ENCODE data around the gene INTS15.

Gene INTS15

GRCh38 chr7:6589829-6590644 is at the start of gene INTS15:
Gene INTS15 (plus strand): TSS chr7:6590021. CDS start chr7:6590284, 263 bp downstream.
- H3K27ac ChIP-seq (ENCODE audit: low read length): peak within 1 kb of the TSS; percentile 90
- peaks cover 29% of the 10 kb centered on the region for H3K4me1 ChIP-seq (ENCODE audit: insufficient read depth, low read length)
- H3K9me3 ChIP-seq (ENCODE audit: insufficient read depth, low read length, severe bottlenecking): no peaks in the 10 kb centered on the region
- peak; percentile 80 for DNase-seq
- peaks cover 62% of the 10 kb centered on the region for H3K36me3 ChIP-seq (ENCODE audit: insufficient read depth, low read length)
- H2AFZ ChIP-seq (ENCODE audit: low read depth, low read length): peak within 1 kb of the TSS; percentile 96
- H3K4me2 ChIP-seq (ENCODE audit: insufficient read depth, low read length): peak within 1 kb of the TSS; percentile 76
- peaks cover 37% of the 10 kb centered on the region for H3K79me2 ChIP-seq (ENCODE audit: insufficient read depth, low read length)
- H3K9ac ChIP-seq (ENCODE audit: low read depth, low read length): peak within 1 kb of the TSS; percentile 92
- no peak for TF ChIP-seq EZH2 (IDR thresholded peaks at IDR 0.05; ENCODE audit: borderline replicate concordance, low read depth, low read length, severe bottlenecking)
- TF ChIP-seq, protein P1, sequence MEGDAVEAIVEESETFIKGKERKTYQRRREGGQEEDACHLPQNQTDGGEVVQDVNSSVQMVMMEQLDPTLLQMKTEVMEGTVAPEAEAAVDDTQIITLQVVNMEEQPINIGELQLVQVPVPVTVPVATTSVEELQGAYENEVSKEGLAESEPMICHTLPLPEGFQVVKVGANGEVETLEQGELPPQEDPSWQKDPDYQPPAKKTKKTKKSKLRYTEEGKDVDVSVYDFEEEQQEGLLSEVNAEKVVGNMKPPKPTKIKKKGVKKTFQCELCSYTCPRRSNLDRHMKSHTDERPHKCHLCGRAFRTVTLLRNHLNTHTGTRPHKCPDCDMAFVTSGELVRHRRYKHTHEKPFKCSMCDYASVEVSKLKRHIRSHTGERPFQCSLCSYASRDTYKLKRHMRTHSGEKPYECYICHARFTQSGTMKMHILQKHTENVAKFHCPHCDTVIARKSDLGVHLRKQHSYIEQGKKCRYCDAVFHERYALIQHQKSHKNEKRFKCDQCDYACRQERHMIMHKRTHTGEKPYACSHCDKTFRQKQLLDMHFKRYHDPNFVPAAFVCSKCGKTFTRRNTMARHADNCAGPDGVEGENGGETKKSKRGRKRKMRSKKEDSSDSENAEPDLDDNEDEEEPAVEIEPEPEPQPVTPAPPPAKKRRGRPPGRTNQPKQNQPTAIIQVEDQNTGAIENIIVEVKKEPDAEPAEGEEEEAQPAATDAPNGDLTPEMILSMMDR (IDR thresholded peaks at IDR 0.05; ENCODE audit: borderline replicate concordance, extremely low read depth, low read length, poor library complexity, severe bottlenecking): peak; percentile 83
- no peaks in the 10 kb centered on the region for H3K27me3 ChIP-seq (ENCODE audit: insufficient read depth, low read length, poor library complexity)
- H4K20me1 ChIP-seq (ENCODE audit: insufficient read depth, low read length): peaks cover 18% of the 10 kb centered on the region; the same call in 1 of the 2 replicates
- peak within 1 kb of the TSS; percentile 76 to 99 for H3K4me3 ChIP-seq (ENCODE audit: low read depth in 1 of 2, low read length in 2 of 2)
- ATAC-seq (ENCODE audit: insufficient read depth, low read depth): peak; percentile 86

- Histone ChIP-seq H3K79me2 (ENCODE audit: insufficient read depth, low read length) (no peaks in the 10 kb centered on the region), H4K20me1 (ENCODE audit: insufficient read depth, low read length) (no peaks in the 10 kb centered on the region), H2AFZ (ENCODE audit: low read depth, low read length) (no peak overlapping the region), H3K27ac (ENCODE audit: low read length) (no peak overlapping the region), H3K4me1 (ENCODE audit: insufficient read depth, low read length) (peaks cover 4% of the 10 kb centered on the region), H3K9ac (ENCODE audit: low read depth, low read length) (no peak overlapping the region), H3K4me3 (ENCODE audit: low read depth in 1 of 2, low read length in 2 of 2) (no peak overlapping the region), H3K27me3 (ENCODE audit: insufficient read depth, low read length, poor library complexity) (peaks cover 3% of the 10 kb centered on the region), H3K4me2 (ENCODE audit: insufficient read depth, low read length) (no peak overlapping the region), H3K9me3 (ENCODE audit: insufficient read depth, low read length, severe bottlenecking) (no peaks in the 10 kb centered on the region), H3K36me3 (ENCODE audit: insufficient read depth, low read length) (no peaks in the 10 kb centered on the region)
- TF ChIP-seq EZH2 (IDR thresholded peaks at IDR 0.05; ENCODE audit: borderline replicate concordance, low read depth, low read length, severe bottlenecking): no peak
- TF ChIP-seq, protein P1 (IDR thresholded peaks at IDR 0.05; ENCODE audit: borderline replicate concordance, extremely low read depth, low read length, poor library complexity, severe bottlenecking): no peak
- ATAC-seq (ENCODE audit: insufficient read depth, low read depth) (no peak), DNase-seq (no peak)
Observed at GRCh38 chr7:6542368-6542767, 47.5 kb upstream of the INTS15 start.

GRCh38 chr7:6545398-6546126 is 44.3 kb upstream of the INTS15 start:
- no peak overlapping the region for H3K27ac ChIP-seq (ENCODE audit: low read length)
- no peaks in the 10 kb centered on the region for H3K36me3 ChIP-seq (ENCODE audit: insufficient read depth, low read length)
- peak; percentile 52; the same call in 2 of the 3 replicates for ATAC-seq (ENCODE audit: insufficient read depth, low read depth)
- peak; percentile 30 for DNase-seq
- no peaks in the 10 kb centered on the region for H3K9me3 ChIP-seq (ENCODE audit: insufficient read depth, low read length, severe bottlenecking)
- no peak for TF ChIP-seq EZH2 (IDR thresholded peaks at IDR 0.05; ENCODE audit: borderline replicate concordance, low read depth, low read length, severe bottlenecking)
- TF ChIP-seq, protein P1 (IDR thresholded peaks at IDR 0.05; ENCODE audit: borderline replicate concordance, extremely low read depth, low read length, poor library complexity, severe bottlenecking): no peak
- no peak overlapping the region for H2AFZ ChIP-seq (ENCODE audit: low read depth, low read length)
- H3K27me3 ChIP-seq (ENCODE audit: insufficient read depth, low read length, poor library complexity): no peaks in the 10 kb centered on the region
- H4K20me1 ChIP-seq (ENCODE audit: insufficient read depth, low read length): no peaks in the 10 kb centered on the region
- H3K4me2 ChIP-seq (ENCODE audit: insufficient read depth, low read length): no peak overlapping the region
- H3K79me2 ChIP-seq (ENCODE audit: insufficient read depth, low read length): no peaks in the 10 kb centered on the region
- no peak overlapping the region for H3K4me3 ChIP-seq (ENCODE audit: low read depth in 1 of 2, low read length in 2 of 2)
- no peaks in the 10 kb centered on the region for H3K4me1 ChIP-seq (ENCODE audit: insufficient read depth, low read length)
- no peak overlapping the region for H3K9ac ChIP-seq (ENCODE audit: low read depth, low read length)

All from DND-41 (cell line).